WI38 (cell line): ENCODE data around the gene ARF3.

Source experiments
- H3K4me3 ChIP-seq: 2 replicates; pipeline ENCODE4 v1.5.1; 2011; ENCODE audit warnings: low read depth, mild to moderate bottlenecking, control low read depth, low read length
- CTCF ChIP-seq: IDR thresholded peaks from 2 replicates; pipeline ENCODE4 v1.5.1; 2012; ENCODE audit warnings: low read depth, mild to moderate bottlenecking, control low read depth, low read length

The ARF3 gene

GRCh38 chr12:48986720-48987291, 29.5 kb upstream of the ARF3 start:
- H3K4me3 ChIP-seq = no peak overlapping the region
- no peak for TF ChIP-seq CTCF

- no peak for TF ChIP-seq CTCF
- no peak overlapping the region for H3K4me3 ChIP-seq
Observed at GRCh38 chr12:48985901-48986300, 28.6 kb upstream of the ARF3 start.

GRCh38 chr12:48985475-48985897, 28.2 kb upstream of the ARF3 start:
- H3K4me3 ChIP-seq = no peak overlapping the region
- TF ChIP-seq CTCF = no peak

GRCh38 chr12:48982397-48983080, 25.3 kb upstream of the ARF3 start:
- no peak overlapping the region for H3K4me3 ChIP-seq

GRCh38 chr12:48981757-48982157, 24.5 kb upstream of the ARF3 start:
- H3K4me3 ChIP-seq = no peak overlapping the region
- TF ChIP-seq CTCF = no peak

More at GRCh38 chr12:48982397-48983080, 25.3 kb upstream of the ARF3 start:
- no peak for TF ChIP-seq CTCF

- peak overlapping the region; percentile 16; the same call in 1 of the 2 replicates for H3K4me3 ChIP-seq
- TF ChIP-seq CTCF = no peak
Observed at GRCh38 chr12:48980953-48981756, 23.9 kb upstream of the ARF3 start.
